HEK293 (cell line): ENCODE results near the gene PSMD5.

Source experiments
- CTCF ChIA-PET: fragments of 350-600 bp; formaldehyde crosslinking; extraction: SDS; loops from one replicate; lab custom pipeline; 2021; ENCODE audit warnings: antibody characterized with exemption; lab: Yijun Ruan, JAX
- POLR2A ChIA-PET: fragments of 300-600 bp; formaldehyde crosslinking; extraction: SDS; loops from one replicate; lab custom pipeline; 2020; ENCODE audit warnings: antibody characterized with exemption, inconsistent platforms; lab: Yijun Ruan, JAX
- H3K27ac ChIP-seq: fragments of 200-500 bp; sonication (Bioruptor generic); 2 replicates; pipeline ENCODE4 v1.5.1; 2014; ENCODE audit warnings: low read depth, low read length, control low read depth, inconsistent platforms; ENCODE audit errors: extremely low read depth
- H3K36me3 ChIP-seq, 2 experiments: fragments of 200-500 bp in 1 of 2; sonication (Bioruptor generic) in 1 of 2; 1 replicate in 1 of 2; 2 replicates in 1 of 2; pipeline ENCODE4 v1.5.1; 2014 to 2017; ENCODE audit warnings: inconsistent platforms in 2 of 2, low read length in 2 of 2; ENCODE audit not compliant: control insufficient read depth in 2 of 2, insufficient read depth in 1 of 2
- H3K4me1 ChIP-seq: fragments of 200-500 bp; sonication (Bioruptor generic); 2 replicates; pipeline ENCODE4 v1.5.1; 2014; ENCODE audit warnings: mild to moderate bottlenecking, low read length, inconsistent platforms; ENCODE audit not compliant: control insufficient read depth, insufficient read depth
- H3K4me3 ChIP-seq: 2 replicates; pipeline ENCODE4 v1.5.1; 2011; ENCODE audit warnings: low read depth, mild to moderate bottlenecking, control low read depth, low read length, moderate library complexity
- H3K9me3 ChIP-seq: fragments of 200-500 bp; sonication (Bioruptor generic); 2 replicates; pipeline ENCODE4 v1.5.1; 2014; ENCODE audit warnings: low read depth, low read length, inconsistent platforms; ENCODE audit not compliant: control insufficient read depth, insufficient read depth
- HOXC10 ChIP-seq: sonication (generic); formaldehyde crosslinking; IDR thresholded peaks from 2 replicates; pipeline ENCODE4 v1.8.1; 2023; ENCODE audit warnings: mild to moderate bottlenecking, missing genetic modification reagents
- RBAK ChIP-seq: fragments of 450-650 bp; formaldehyde crosslinking; IDR thresholded peaks from 2 replicates; pipeline ENCODE4 v1.5.1; 2016; ENCODE audit warnings: missing biosample characterization, missing genetic modification characterization
- SP7 ChIP-seq: fragments of 450-650 bp; formaldehyde crosslinking; IDR thresholded peaks from 2 replicates; pipeline ENCODE4 v1.5.1; 2016; ENCODE audit warnings: missing biosample characterization, missing genetic modification characterization
- ZBTB49 ChIP-seq: fragments of 450-650 bp; formaldehyde crosslinking; IDR thresholded peaks from 2 replicates; pipeline ENCODE4 v1.5.1; 2016; ENCODE audit warnings: missing biosample characterization, missing genetic modification characterization, low read depth
- ZBTB7A ChIP-seq: fragments of 450-650 bp; formaldehyde crosslinking; IDR thresholded peaks from 2 replicates; pipeline ENCODE4 v1.5.1; 2016; ENCODE audit warnings: low read depth, missing biosample characterization, missing genetic modification characterization
- ZNF10 ChIP-seq: fragments of 450-650 bp; formaldehyde crosslinking; IDR thresholded peaks from 2 replicates; pipeline ENCODE4 v1.5.1; 2017; ENCODE audit warnings: missing biosample characterization, missing genetic modification characterization
- ZNF114 ChIP-seq: fragments of 450-650 bp; formaldehyde crosslinking; IDR thresholded peaks from 2 replicates; pipeline ENCODE4 v1.5.0; 2017; ENCODE audit warnings: missing biosample characterization, missing genetic modification characterization
- ZNF140 ChIP-seq: fragments of 450-650 bp; formaldehyde crosslinking; IDR thresholded peaks from 2 replicates; pipeline ENCODE4 v1.5.1; 2016; ENCODE audit warnings: missing biosample characterization, missing genetic modification characterization
- ZNF148 ChIP-seq: fragments of 450-650 bp; formaldehyde crosslinking; IDR thresholded peaks from 2 replicates; pipeline ENCODE4 v1.5.0; 2017; ENCODE audit warnings: missing biosample characterization, missing genetic modification characterization, borderline replicate concordance
- ZNF292 ChIP-seq: fragments of 450-650 bp; formaldehyde crosslinking; IDR thresholded peaks from 2 replicates; pipeline ENCODE4 v1.5.1; 2016; ENCODE audit warnings: low read depth, missing biosample characterization, missing genetic modification characterization, borderline replicate concordance
- ZNF501 ChIP-seq: fragments of 450-650 bp; formaldehyde crosslinking; IDR thresholded peaks from 2 replicates; pipeline ENCODE4 v1.5.1; 2016; ENCODE audit warnings: missing biosample characterization, missing genetic modification characterization
- ZNF513 ChIP-seq: fragments of 450-650 bp; IDR thresholded peaks from 2 replicates; pipeline ENCODE4 v1.5.1; 2018; ENCODE audit warnings: missing biosample characterization, missing genetic modification characterization
- ZNF530 ChIP-seq: fragments of 450-650 bp; formaldehyde crosslinking; IDR thresholded peaks from 2 replicates; pipeline ENCODE4 v1.5.1; 2016; ENCODE audit warnings: low read depth, missing biosample characterization, missing genetic modification characterization
- ZNF549 ChIP-seq: fragments of 450-650 bp; IDR thresholded peaks from 2 replicates; pipeline ENCODE4 v1.5.1; 2018; ENCODE audit warnings: missing biosample characterization, missing genetic modification characterization, mild to moderate bottlenecking, inconsistent platforms, moderate library complexity
- ZNF571 ChIP-seq: fragments of 450-650 bp; formaldehyde crosslinking; IDR thresholded peaks from 2 replicates; pipeline ENCODE4 v1.5.0; 2017; ENCODE audit warnings: missing biosample characterization, missing genetic modification characterization
- ZNF610 ChIP-seq: fragments of 450-650 bp; formaldehyde crosslinking; IDR thresholded peaks from 2 replicates; pipeline ENCODE4 v1.5.1; 2016; ENCODE audit warnings: missing biosample characterization, missing genetic modification characterization, borderline replicate concordance
- ZNF664 ChIP-seq: fragments of 450-650 bp; formaldehyde crosslinking; IDR thresholded peaks from 2 replicates; pipeline ENCODE4 v1.5.1; 2016; ENCODE audit warnings: missing biosample characterization, missing genetic modification characterization
- ZNF776 ChIP-seq: fragments of 450-650 bp; formaldehyde crosslinking; IDR thresholded peaks from 2 replicates; pipeline ENCODE4 v1.5.0; 2017; ENCODE audit warnings: missing biosample characterization, missing genetic modification characterization, borderline replicate concordance
- TF ChIP-seq, protein P1 (sequence below): fragments of 450-650 bp; formaldehyde crosslinking; IDR thresholded peaks from 2 replicates; pipeline ENCODE4 v1.5.1; 2017; ENCODE audit warnings: missing biosample characterization, missing genetic modification characterization
- TF ChIP-seq, protein P2 (sequence below): fragments of 450-650 bp; formaldehyde crosslinking; IDR thresholded peaks from 2 replicates; pipeline ENCODE4 v1.5.1; 2016; ENCODE audit warnings: missing biosample characterization, missing genetic modification characterization

Gene PSMD5

GRCh38 chr9:120856700-120857099, 14.0 kb upstream of the PSMD5 start:
- no peaks in the 10 kb centered on the region for H3K4me1 ChIP-seq
- no peak for TF ChIP-seq ZNF148 (tag by site-specific recombination)
- ChIA-PET CTCF (interaction anchor here (0.6 kb wide), 1 partner anchor 103 kb away, joined by 3 read pairs; no protein-coding TSS in a partner anchor), POLR2A (interaction anchor here (0.6 to 0.7 kb wide), 2 partner anchors 9 to 64 kb away, joined by 3 read pairs; partner anchors contain the start of gene FBXW2)
- H3K27ac ChIP-seq = no peak overlapping the region
- no peaks in the 10 kb centered on the region for H3K9me3 ChIP-seq
- H3K36me3 ChIP-seq = peaks cover 0 to 42% of the 10 kb centered on the region in 2 experiments; a peak in 1 of 3 replicates
- no peak overlapping the region for H3K4me3 ChIP-seq

GRCh38 chr9:120855827-120856670, 13.3 kb upstream of the PSMD5 start:
- ChIA-PET POLR2A (interaction anchor here (0.7 to 0.8 kb wide), 2 partner anchors 62 to 63 kb away, joined by 3 read pairs; partner anchors contain the start of gene FBXW2), CTCF (interaction anchor here (0.6 kb wide), 1 partner anchor 103 kb away, joined by 3 read pairs; no protein-coding TSS in a partner anchor)

More at GRCh38 chr9:120855827-120856670, 13.3 kb upstream of the PSMD5 start:
- Histone ChIP-seq H3K27ac (no peak overlapping the region), H3K4me1 (no peaks in the 10 kb centered on the region), H3K36me3 (peaks cover 0 to 36% of the 10 kb centered on the region in 2 experiments; a peak in 1 of 3 replicates), H3K4me3 (no peak overlapping the region), H3K9me3 (no peaks in the 10 kb centered on the region)
- no peak for TF ChIP-seq ZNF292 (tag by site-specific recombination)
- TF ChIP-seq, protein P1, sequence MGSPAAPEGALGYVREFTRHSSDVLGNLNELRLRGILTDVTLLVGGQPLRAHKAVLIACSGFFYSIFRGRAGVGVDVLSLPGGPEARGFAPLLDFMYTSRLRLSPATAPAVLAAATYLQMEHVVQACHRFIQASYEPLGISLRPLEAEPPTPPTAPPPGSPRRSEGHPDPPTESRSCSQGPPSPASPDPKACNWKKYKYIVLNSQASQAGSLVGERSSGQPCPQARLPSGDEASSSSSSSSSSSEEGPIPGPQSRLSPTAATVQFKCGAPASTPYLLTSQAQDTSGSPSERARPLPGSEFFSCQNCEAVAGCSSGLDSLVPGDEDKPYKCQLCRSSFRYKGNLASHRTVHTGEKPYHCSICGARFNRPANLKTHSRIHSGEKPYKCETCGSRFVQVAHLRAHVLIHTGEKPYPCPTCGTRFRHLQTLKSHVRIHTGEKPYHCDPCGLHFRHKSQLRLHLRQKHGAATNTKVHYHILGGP (tag by site-specific recombination) = no peak
- TF ChIP-seq ZNF530 (tag by site-specific recombination) = no peak
- TF ChIP-seq HOXC10 (CRISPR knock-in tag) = no peak
- TF ChIP-seq ZNF10 (tag by site-specific recombination) = no peak
- no peak for TF ChIP-seq ZNF610
- TF ChIP-seq ZNF501 (tag by site-specific recombination) = no peak
- TF ChIP-seq ZNF664 = no peak
- TF ChIP-seq RBAK (tag by site-specific recombination) = no peak
- TF ChIP-seq ZNF140 (tag by site-specific recombination) = no peak
- no peak for TF ChIP-seq ZNF571 (tag by site-specific recombination)
- no peak for TF ChIP-seq ZNF513 (tag by site-specific recombination)
- no peak for TF ChIP-seq ZNF114 (tag by site-specific recombination)
- TF ChIP-seq SP7 (tag by site-specific recombination) = no peak
- TF ChIP-seq ZNF776 (tag by site-specific recombination) = no peak
- TF ChIP-seq, protein P2, sequence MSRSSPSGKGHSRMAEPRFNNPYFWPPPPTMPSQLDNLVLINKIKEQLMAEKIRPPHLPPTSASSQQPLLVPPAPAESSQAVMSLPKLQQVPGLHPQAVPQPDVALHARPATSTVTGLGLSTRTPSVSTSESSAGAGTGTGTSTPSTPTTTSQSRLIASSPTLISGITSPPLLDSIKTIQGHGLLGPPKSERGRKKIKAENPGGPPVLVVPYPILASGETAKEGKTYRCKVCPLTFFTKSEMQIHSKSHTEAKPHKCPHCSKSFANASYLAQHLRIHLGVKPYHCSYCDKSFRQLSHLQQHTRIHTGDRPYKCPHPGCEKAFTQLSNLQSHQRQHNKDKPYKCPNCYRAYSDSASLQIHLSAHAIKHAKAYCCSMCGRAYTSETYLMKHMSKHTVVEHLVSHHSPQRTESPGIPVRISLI (tag by site-specific recombination) = no peak
- TF ChIP-seq ZBTB49 (tag by site-specific recombination) = no peak
- TF ChIP-seq ZNF549 (tag by site-specific recombination) = no peak
- no peak for TF ChIP-seq ZBTB7A (tag by site-specific recombination)
